Activated T-cell treated with anti-CD3 and anti-CD28 coated beads, Interleukin-2, amount 50 U/mL, for 4 hours (primary cell): ENCODE results near the gene CHIA. TPM values are rescaled to one million over a fixed set of nuclear protein-coding genes. Genes with fewer than 3 reads are reported as not detected.

Experiments used
- ATAC-seq, 2 donors: fragments of 200-7000 bp; cut with Tn5 transposase; one replicate each; pipeline ENCODE4 v1.10.0; 2021
- DNase-seq: peaks from one replicate; pipeline ENCODE4 v3.0.0-alpha.2; 2020
- H3K27me3 Mint-ChIP-seq: one replicate; pipeline ENCODE4 v1.8.0; 2021; ENCODE audit warnings: low read depth, mixed read lengths
- H3K36me3 Mint-ChIP-seq: one replicate; pipeline ENCODE4 v1.8.0; 2022; ENCODE audit warnings: mixed read lengths; ENCODE audit not compliant: insufficient read depth
- H3K4me1 Mint-ChIP-seq: one replicate; pipeline ENCODE4 v1.8.0; 2021; ENCODE audit warnings: low read depth, mixed read lengths
- H3K4me3 Mint-ChIP-seq: one replicate; pipeline ENCODE4 v1.8.0; 2021; ENCODE audit warnings: mild to moderate bottlenecking, moderate library complexity, mixed read lengths
- H3K9me3 Mint-ChIP-seq: one replicate; pipeline ENCODE4 v1.8.0; 2021; ENCODE audit warnings: mixed read lengths
- total RNA-seq, 3 donors: library from RNA; stranded (reverse); gene quantifications; one replicate each; pipeline ENCODE4 v1.2.1, GENCODE V29; 2021

The CHIA gene
- total RNA-seq, result not detected

DNA sequence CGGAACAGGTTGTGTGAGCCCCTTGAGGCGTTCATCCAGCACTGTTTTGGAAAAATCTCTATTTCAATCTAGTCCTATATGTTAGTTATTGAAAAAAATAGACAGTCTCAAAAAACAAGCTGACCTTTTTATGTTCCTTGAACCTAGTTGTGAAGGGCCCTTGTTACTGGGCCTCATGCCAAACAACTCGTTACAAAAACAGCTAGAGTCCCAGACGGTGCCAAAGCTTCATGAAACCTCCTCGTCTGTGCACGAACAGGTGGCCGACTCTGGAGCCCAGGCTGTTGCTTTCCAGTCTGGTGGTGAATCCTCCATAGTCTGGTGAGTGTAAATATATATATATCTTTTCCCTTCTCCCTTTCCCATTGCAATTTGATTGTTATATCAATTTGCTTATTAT is at the start of gene CHIA:
Gene CHIA, plus strand, starts transcription at position 222 of the 400 bp plus-strand sequence. CDS start 19,617 bp downstream, outside the sequence.
- ATAC-seq (no peak), DNase-seq (no peak)
- no peaks in the 10 kb centered on the region for H3K36me3 Mint-ChIP-seq
- no peaks in the 10 kb centered on the region for H3K27me3 Mint-ChIP-seq
- H3K4me3 Mint-ChIP-seq, result no peak within 1 kb of the TSS
- no peaks in the 10 kb centered on the region for H3K9me3 Mint-ChIP-seq
- peaks cover 16% of the 10 kb centered on the region for H3K4me1 Mint-ChIP-seq

DNA sequence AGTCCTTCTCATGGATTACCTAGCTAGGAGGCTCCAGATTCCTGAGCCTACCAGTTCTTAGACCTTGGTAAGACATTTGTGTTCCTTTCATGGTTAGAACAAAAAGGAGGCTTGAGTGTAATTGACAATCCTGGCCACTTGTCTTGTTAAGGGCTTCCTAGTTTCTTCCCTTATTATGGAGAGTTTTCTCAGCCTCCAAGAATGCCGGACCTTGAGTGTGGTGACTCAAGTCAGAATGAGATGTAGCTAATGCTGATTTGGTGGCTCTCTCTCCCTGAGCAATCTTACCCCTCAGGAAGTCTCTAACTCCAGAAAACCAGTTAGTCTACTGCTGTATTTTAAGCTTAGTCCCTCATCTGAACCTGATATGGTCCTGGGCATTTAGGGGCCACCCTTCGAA is 48.9 kb upstream of the CHIA start:
- DNase-seq, result no peak
- no peaks in the 10 kb centered on the region for H3K9me3 Mint-ChIP-seq
- peaks cover 9% of the 10 kb centered on the region for H3K4me1 Mint-ChIP-seq
- H3K27me3 Mint-ChIP-seq, result no peaks in the 10 kb centered on the region
- H3K36me3 Mint-ChIP-seq, result peaks cover 40% of the 10 kb centered on the region
- H3K4me3 Mint-ChIP-seq, result no peak overlapping the region
- no peak for ATAC-seq

DNA sequence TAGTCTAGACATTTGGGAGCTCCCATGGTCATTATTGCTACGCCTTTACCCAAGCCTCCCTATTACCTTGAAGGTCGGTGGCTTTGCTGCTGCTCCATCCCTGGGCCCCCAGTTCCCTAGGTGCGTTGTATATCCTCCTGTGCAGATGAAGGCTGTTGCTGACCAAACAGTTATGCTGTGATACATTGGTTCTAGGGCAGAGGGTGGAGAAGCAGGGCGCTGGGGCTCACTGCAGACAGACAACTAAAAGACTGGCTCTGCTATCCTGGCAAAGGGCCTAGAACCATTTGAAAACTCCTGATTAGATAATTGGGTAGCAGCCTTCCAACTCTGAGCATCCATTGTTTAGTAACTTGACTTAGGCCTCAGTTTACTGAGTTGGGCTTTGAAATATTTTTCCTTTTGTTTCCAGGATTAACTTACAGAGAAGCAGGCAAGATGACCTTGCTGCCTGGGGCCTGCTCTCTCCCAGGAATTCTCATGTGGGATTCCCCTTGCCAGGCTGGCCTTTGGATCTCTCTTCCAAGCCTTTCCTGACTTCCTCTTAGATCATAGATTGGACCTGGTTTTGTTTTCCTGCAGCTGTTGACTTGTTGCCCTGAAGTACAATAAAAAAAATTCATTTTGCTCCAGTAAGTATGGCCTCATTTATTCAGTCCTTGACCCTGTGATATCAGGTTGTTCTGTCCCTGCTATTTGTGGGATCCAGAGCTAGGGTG is 47.7 kb upstream of the CHIA start:
- peaks cover 3% of the 10 kb centered on the region for H3K4me1 Mint-ChIP-seq
- no peak for ATAC-seq
- no peaks in the 10 kb centered on the region for H3K9me3 Mint-ChIP-seq
- H3K4me3 Mint-ChIP-seq, result no peak overlapping the region
- H3K27me3 Mint-ChIP-seq, result no peaks in the 10 kb centered on the region
- DNase-seq, result no peak
- H3K36me3 Mint-ChIP-seq, result peaks cover 32% of the 10 kb centered on the region

DNA sequence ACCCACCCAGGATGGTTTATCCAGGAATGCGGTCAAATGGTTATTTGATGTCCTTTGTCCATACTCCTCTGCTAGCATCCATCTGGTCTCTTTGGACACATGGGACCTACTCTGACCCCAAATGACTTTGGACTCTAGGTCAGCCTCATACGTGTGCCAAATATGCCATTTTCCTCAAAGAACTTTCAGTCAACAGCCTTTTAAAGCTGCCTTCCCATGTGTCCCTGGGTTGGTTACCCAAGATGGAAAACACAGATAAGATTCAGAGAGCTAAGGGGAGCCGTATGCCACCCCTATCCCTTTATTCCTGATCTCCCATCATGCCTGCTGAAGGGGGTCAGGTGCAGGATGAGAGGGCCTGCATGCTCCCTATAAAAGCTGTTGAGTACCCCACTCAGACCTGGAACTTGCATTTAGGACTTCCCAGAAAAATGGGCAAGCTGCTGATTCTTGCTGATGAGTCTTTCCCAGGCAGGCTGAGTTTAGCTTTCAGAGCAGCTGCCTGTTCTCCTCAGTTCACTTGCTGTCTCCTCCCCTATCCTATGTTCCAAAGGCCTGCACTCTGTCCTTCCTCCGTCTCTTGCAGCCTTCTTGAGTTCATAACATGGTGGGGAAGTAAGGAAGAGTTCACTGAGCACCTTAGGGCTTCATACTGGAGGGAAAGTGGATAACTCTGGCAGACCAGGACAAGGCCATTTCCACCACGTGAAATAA is 43.4 kb upstream of the CHIA start:
- H3K4me3 Mint-ChIP-seq, result no peak overlapping the region
- H3K27me3 Mint-ChIP-seq, result no peaks in the 10 kb centered on the region
- DNase-seq (no peak), ATAC-seq (no peak)
- peaks cover 8% of the 10 kb centered on the region for H3K36me3 Mint-ChIP-seq
- H3K9me3 Mint-ChIP-seq, result no peaks in the 10 kb centered on the region
- H3K4me1 Mint-ChIP-seq, result peaks cover 10% of the 10 kb centered on the region

DNA sequence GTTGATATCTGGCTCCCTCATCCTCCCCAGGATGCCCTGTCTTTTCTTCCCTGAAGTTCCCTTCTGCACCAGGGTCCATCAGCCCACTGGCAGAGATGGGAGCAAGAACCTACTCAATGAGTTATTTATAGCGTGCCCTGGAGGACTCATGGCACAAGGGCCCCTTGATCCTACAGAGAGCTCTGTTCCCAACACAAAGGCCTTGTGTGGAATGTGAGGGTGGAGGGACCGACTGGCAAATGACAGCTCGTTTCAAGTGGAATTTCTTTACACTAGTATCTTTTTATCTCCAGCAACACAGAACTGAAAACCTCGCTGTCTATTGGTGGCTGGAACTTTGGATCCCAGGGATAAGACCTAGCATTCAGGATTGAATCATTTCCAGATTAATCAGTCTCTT is 40.7 kb upstream of the CHIA start:
- Mint-ChIP-seq H3K9me3 (no peaks in the 10 kb centered on the region), H3K27me3 (no peaks in the 10 kb centered on the region), H3K4me3 (no peak overlapping the region), H3K4me1 (peaks cover 12% of the 10 kb centered on the region), H3K36me3 (no peaks in the 10 kb centered on the region)
- no peak for DNase-seq
- ATAC-seq, result no peak

DNA sequence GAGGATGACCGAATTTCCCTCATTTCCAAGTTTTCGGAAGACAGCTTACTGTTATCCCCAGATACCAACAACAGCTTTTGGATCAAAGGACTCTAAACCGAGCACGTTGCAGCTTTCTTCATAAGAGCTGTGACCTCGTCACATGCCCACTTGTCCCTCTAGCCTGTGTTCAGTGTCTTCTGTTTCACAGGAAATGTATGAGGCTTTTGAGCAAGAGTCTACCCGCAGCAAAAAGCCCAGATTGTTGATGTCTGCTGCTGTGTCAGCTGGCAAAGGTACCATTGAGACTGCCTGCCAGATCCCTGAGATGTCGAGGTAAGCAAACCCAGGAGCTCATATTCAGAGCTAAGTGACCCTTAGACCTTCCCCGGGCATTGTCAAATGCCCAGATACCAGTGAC is 39.1 kb upstream of the CHIA start:
- peaks cover 12% of the 10 kb centered on the region for H3K4me1 Mint-ChIP-seq
- no peaks in the 10 kb centered on the region for H3K9me3 Mint-ChIP-seq
- DNase-seq (no peak), ATAC-seq (peak; percentile 57 to 66)
- H3K4me3 Mint-ChIP-seq, result no peak overlapping the region
- H3K36me3 Mint-ChIP-seq, result no peaks in the 10 kb centered on the region
- no peaks in the 10 kb centered on the region for H3K27me3 Mint-ChIP-seq

DNA sequence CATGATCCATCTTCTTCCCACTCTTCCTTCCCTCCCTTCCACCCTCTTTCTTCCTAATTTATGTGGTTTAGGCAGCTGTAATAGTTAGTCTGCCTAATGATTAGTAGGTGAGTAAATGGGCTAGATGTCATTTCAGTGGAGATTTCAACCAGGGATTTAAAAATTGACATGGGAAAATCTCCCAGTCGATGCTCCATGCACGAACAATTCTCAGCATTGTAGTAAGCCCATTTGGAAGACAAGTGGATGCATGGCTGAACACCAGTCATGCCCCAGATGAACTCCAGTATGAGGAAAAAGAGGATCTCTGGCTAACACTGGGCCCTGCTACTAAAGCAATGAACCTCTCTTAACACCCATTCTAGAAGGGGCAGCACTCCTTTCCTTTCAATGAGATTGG is 37.9 kb upstream of the CHIA start:
- DNase-seq, result no peak

DNA sequence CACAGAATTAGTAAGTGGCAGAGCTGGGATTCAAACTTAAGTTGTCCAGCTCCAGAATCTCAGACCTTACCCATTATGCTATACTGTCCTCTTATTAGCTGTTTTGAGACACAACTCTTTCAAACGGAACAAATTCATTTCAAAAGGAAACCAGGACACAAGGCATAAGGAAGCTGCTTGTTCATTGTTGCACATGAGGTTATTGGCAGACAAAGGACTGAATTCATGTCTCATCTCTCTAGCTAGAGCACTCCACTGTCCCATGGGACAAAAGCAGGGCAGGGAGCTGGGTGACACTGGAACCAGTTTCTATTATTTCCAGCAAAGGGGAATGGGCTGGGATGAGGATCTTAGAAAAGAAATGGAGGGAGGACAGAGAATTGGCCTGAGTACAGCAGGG is 36.8 kb upstream of the CHIA start:
- Mint-ChIP-seq H3K4me3 (no peak overlapping the region), H3K9me3 (no peaks in the 10 kb centered on the region), H3K36me3 (no peaks in the 10 kb centered on the region)

More for the DNA sequence above, 37.9 kb upstream of the CHIA start:
- Mint-ChIP-seq H3K9me3 (no peaks in the 10 kb centered on the region), H3K4me1 (peaks cover 12% of the 10 kb centered on the region), H3K27me3 (no peaks in the 10 kb centered on the region), H3K4me3 (no peak overlapping the region), H3K36me3 (no peaks in the 10 kb centered on the region)
- ATAC-seq, result no peak

DNA sequence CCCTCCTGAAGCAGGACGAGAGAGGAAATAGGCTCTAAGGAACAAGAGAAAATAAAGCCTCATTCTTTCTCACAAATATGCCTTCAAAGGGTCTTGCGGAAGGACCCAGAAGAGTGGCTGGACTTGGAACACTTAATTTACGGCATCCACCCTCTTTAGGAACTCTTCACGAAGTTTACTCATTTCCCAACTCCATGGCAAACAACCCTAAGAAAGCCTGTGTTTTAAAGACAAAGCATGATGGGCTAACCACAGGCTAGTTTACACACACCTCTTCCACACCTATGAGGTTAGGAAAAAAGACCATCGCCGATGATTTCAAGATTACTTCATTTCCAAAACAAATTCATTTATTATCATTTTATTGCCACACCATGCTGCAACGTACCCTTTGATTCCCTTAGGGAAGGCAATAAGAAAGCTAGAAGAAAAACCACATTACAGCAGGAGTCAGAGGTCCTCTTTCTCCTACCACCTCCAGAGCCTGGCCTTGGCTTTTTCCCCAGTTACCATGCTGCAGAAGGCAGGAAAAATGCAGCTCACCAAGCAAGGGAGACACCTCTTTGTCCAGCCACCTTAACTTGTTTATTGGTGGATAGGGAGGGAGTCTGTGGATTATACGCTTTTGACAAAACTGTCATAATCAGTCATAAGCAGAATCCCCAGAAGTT is 33.5 kb upstream of the CHIA start:
- Mint-ChIP-seq H3K9me3 (no peaks in the 10 kb centered on the region), H3K4me3 (no peak overlapping the region), H3K4me1 (peaks cover 2% of the 10 kb centered on the region), H3K36me3 (no peaks in the 10 kb centered on the region), H3K27me3 (no peaks in the 10 kb centered on the region)
- ATAC-seq (no peak), DNase-seq (no peak)

More for the DNA sequence above, 36.8 kb upstream of the CHIA start:
- H3K4me1 Mint-ChIP-seq, result peaks cover 12% of the 10 kb centered on the region
- H3K27me3 Mint-ChIP-seq, result no peaks in the 10 kb centered on the region
- ATAC-seq, result no peak
- no peak for DNase-seq

DNA sequence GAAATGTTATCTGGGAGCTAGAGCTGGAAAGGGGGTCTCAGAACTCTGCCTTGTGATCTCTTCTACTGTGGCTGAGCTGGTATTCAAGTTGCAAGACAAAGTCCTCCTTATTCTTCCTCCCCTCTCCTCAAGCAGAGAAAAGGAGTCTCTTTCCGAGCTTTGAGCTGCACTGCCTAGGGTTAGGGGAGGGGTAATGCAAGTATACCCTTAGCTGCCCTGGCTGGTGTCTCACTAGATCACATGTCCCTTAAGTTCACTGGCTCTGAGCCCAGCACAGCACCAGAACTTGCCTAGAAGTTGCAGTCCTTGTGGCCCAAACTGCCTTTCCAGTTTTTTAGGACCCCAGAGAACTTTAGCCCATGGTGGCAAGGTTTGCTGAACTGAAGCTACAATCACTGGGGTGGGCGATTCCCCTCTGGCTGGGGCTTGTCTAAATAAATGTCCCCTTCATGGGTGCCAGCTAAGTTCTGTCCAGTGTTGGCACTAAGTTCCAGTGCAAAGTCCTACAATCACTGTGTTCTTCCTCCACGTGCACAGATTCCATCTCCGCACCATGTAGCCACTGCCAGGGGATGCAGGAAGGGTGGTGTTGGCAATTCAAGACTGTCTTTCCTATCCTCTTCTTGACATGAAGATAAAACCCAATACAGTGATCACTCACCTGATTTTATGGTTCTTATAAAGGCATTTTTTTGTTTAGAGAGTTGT is 22.7 kb upstream of the CHIA start:
- H3K4me3 Mint-ChIP-seq, result no peak overlapping the region
- peaks cover 6% of the 10 kb centered on the region for H3K4me1 Mint-ChIP-seq
- H3K9me3 Mint-ChIP-seq, result peaks cover 32% of the 10 kb centered on the region
- peaks cover 4% of the 10 kb centered on the region for H3K36me3 Mint-ChIP-seq
- peaks cover 30% of the 10 kb centered on the region for H3K27me3 Mint-ChIP-seq
- no peak for ATAC-seq
- DNase-seq, result no peak

DNA sequence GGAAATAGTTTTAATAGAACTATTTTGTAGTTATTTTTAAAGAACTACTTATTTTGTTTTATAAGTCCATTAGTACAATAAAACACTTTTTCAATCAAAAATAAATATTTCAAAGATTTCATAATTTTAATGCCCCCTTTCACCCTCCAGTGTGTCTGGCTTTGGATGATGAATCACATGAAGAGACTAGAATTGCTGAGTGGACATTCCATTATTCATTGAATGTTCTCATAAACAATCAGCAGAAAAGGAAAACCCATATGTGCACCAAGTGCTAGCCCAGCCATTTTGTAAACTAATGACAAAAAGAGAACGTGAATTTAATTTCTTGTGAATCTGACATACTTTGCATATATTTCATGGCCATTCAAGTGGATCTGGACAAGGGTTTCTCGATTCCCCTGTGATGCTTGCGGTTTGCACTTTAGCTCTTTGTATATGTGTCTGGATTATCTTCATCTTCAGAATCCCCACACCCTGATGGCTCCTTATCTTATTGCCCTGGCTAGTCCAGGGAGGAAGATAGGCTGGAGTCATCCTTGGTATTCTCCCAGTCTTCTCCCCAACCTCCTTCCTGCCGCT is 20.7 kb upstream of the CHIA start:
- peaks cover 15% of the 10 kb centered on the region for H3K4me1 Mint-ChIP-seq
- peaks cover 30% of the 10 kb centered on the region for H3K27me3 Mint-ChIP-seq
- H3K36me3 Mint-ChIP-seq, result peaks cover 4% of the 10 kb centered on the region
- peaks cover 16% of the 10 kb centered on the region for H3K9me3 Mint-ChIP-seq
- ATAC-seq (no peak), DNase-seq (no peak)
- no peak overlapping the region for H3K4me3 Mint-ChIP-seq

DNA sequence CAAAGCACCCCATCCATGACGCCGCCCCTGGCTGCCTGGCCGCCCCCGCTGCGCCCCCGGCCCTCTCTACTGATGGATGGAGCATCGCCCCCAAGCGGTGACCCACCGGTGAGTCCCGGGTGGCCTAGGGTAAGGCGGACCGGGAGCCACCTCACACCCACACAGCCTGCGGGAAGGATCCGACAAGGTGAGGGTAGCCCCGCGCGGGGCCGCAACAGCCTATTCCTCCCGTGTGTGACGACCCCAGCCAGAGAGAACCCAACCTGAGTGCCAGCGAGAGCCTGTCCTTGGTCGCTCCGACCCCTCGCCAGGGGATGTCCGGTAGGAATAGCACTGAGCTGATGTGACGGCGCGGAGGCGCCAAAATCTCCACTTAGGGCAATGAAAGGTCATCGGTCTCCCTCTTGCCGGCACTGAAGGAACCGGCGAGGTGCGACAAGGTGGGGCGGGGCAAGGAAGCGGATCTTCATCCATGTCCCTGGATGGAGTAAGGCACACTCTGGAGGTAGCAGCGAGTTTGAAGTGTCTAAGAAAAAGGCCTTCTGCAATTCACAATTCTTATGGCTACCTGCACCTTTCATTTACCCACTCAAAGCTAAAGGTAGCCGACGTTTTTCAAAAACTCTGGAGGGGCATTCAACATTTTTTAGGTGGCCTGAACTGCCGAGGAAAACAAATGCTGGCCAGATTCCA is 19.7 kb upstream of the CHIA start:
- H3K4me3 Mint-ChIP-seq, result peak overlapping the region; percentile 55
- ATAC-seq, result peak in 1 of 2 donors; percentile 30
- no peak for DNase-seq

DNA sequence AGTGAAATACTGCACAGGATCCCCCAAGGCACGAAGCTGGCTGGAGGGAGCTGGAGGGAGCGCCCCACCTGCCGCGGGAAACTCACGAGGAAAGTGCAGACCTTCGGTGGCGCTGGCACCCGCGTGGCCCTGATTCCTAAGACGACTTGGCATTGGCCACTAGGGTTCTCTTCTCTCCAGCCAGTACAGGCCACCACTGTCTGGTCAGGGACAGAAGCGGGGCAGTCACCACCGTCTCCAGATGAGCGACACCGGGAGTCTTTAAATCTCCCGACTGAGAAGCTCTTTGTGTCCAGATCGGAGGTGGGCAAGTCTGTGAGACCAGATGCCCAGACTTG is 19.2 kb upstream of the CHIA start:
- DNase-seq (no peak), ATAC-seq (no peak)
- peaks cover 28% of the 10 kb centered on the region for H3K27me3 Mint-ChIP-seq
- H3K9me3 Mint-ChIP-seq, result peaks cover 5% of the 10 kb centered on the region
- peaks cover 2% of the 10 kb centered on the region for H3K36me3 Mint-ChIP-seq
- H3K4me1 Mint-ChIP-seq, result peaks cover 27% of the 10 kb centered on the region
- peak overlapping the region; percentile 55 for H3K4me3 Mint-ChIP-seq

More for the DNA sequence above, 19.7 kb upstream of the CHIA start:
- H3K36me3 Mint-ChIP-seq, result peaks cover 2% of the 10 kb centered on the region
- peaks cover 6% of the 10 kb centered on the region for H3K9me3 Mint-ChIP-seq
- H3K4me1 Mint-ChIP-seq, result peaks cover 22% of the 10 kb centered on the region
- peaks cover 30% of the 10 kb centered on the region for H3K27me3 Mint-ChIP-seq
